ENCODE data around the gene UPK3B. TPM values are rescaled to one million over a fixed set of nuclear protein-coding genes. Genes with fewer than 3 reads are reported as not detected.
"Not testable (repeated sequence)": the region's sequence is repeated elsewhere in the genome, so short reads cannot be mapped to it uniquely, and the experiment has no call there.

The UPK3B gene
- total RNA-seq, 4 donors from 2014 or later = 1.4 to 5.2 (median 3.3) TPM; not detected in 1

DNA sequence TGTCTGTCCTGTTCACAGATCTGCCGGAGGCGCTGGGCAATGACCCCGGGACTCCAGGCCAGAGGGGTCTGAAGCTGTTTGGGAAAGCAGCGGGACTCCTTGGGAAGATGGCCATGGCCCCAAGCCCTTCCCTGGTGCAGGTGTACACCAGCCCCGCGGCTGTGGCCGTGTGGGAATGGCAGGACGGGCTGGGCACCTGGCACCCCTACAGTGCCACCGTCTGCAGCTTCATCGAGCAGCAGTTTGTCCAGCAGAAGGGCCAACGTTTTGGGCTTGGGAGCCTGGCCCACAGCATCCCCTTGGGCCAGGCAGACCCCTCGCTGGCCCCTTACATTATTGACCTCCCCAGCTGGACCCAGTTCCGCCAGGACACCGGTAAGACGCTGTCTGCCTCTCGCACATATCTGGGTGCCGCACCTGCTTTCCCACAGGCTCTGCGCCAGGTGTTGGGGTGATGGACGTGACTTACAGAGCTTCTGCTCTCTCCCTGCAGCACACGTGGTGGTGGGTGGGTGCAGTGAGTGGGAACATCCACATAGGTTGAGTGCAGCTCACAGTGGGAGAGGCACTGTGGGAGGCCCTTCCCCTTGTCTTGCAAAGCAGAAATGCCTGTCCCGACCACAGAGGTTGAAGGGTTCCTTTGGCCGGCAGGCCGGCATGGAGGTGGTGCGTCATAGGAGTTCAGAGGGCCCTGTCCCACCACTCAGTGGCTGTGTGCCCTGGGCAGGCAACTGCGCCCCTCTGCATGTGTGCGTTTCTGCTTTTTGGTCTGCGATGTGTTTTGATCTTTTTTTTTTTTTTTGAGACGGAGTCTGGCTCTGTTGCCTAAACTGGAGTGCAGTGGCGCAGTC lies 29.7 kb upstream of the UPK3B start:
- H3K4me3 ChIP-seq, H3K27ac ChIP-seq, H3K27me3 ChIP-seq, DNase-seq, H3K4me1 ChIP-seq, H3K9me3 ChIP-seq: not testable (repeated sequence)
- H3K36me3 ChIP-seq = peaks cover 0 to 13% (median 0%) of the 10 kb centered on the region in 3 donors

DNA sequence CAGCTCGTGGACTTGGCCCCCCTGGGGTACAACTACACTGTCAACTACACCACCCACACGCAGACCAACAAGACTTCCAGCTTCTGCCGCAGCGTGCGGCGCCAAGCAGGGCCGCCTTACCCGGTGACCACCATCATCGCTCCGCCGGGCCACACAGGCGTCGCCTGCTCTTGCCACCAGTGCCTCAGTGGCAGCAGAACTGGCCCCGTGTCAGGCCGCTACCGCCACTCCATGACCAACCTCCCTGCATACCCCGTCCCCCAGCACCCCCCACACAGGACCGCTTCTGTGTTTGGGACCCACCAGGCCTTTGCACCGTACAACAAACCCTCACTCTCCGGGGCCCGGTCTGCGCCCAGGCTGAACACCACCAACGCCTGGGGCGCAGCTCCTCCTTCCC lies 27.7 kb upstream of the UPK3B start:
- H3K4me3 ChIP-seq, H3K27me3 ChIP-seq, H3K27ac ChIP-seq, H3K4me1 ChIP-seq, H3K9me3 ChIP-seq, DNase-seq: not testable (repeated sequence)
- H3K36me3 ChIP-seq = peaks cover 0 to 13% (median 0%) of the 10 kb centered on the region in 3 donors

DNA sequence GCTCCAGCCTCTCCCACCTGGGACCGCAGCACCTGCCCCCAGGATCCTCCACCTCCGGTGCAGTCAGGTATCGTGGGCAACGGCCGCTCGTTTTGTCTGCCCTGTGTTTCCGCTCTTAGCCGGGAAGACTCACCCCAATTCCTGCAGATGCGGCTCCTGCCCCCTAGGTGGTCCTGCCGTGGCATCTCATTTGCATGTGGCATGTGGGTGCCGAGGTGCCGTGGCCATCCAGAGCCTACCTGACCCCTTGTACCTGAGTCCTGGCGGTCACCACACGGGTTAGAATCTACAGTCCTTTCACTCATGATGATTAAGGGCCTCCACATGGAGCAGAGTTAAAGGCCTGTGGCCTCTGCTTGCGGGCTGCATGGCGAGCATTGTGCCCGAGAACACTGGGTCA lies 27.3 kb upstream of the UPK3B start:
- H3K27ac ChIP-seq, H3K4me1 ChIP-seq, H3K4me3 ChIP-seq, H3K9me3 ChIP-seq, DNase-seq, H3K27me3 ChIP-seq: not testable (repeated sequence)
- peaks cover 0 to 13% (median 0%) of the 10 kb centered on the region in 3 donors for H3K36me3 ChIP-seq

DNA sequence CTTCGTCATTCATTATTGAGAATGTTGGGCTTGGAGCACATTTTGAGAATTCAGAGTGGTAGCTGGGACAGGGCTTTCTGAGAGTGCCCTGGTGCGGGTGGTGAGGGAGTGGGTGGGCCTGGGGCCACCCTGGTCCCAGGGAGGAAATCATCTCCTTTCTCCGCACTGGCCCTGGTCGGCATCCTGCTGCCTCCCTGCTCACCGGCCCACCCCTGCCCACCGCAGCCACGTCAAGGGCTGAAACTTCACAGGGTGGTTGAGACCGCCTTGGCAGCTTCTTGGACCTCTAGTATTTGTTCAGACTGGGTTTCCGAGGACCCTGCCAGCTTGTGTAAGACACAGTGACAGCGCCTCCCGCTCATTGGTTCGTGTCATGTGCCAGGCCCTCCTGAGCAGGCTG lies 25.9 kb upstream of the UPK3B start:
- H3K4me1 ChIP-seq, H3K27ac ChIP-seq, DNase-seq, H3K27me3 ChIP-seq, H3K4me3 ChIP-seq, H3K9me3 ChIP-seq: not testable (repeated sequence)
- H3K36me3 ChIP-seq = peaks cover 0 to 13% (median 0%) of the 10 kb centered on the region in 3 donors

DNA sequence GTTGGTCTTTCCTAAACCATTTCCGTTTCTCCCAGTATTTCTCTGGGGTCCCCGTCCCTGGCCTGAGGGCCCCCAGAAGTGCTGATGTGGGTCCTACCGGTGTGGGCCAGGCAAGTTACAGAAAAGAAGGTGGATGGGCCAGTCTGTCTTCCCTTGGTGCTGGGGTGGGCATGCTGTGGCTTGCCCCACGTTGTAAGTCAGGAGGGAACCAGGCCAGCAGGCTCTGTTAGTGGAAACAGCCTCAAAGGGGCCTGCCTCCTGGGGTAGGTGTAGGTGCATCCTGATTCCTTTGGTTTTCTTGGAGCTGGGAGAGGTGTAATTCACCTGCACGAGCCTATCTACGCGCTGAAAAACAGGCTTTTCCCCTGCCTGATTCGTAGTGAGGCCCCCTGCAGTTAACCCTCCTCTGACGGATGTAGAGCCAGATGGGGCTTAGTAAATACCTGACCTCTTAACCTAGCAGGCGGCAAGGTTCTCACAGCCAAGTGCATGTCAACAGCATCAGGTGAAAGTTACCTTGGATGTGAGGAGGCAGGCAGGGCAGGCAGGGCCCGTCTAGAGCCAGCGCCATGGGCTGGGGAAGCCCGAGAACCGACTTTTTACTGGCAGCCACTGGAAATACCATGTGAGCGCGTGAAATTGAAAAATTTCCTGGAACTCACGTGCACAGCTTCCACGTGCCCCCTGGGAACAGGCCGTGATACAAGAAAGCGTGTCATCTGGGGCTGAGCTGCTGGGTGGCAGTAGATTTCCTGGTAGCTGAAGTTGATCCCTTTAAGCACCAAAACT lies 24.3 kb upstream of the UPK3B start:
- H3K27me3 ChIP-seq, DNase-seq, H3K27ac ChIP-seq, H3K4me1 ChIP-seq, H3K9me3 ChIP-seq, H3K4me3 ChIP-seq: not testable (repeated sequence)
- H3K36me3 ChIP-seq = peaks cover 0 to 13% (median 0%) of the 10 kb centered on the region in 3 donors

DNA sequence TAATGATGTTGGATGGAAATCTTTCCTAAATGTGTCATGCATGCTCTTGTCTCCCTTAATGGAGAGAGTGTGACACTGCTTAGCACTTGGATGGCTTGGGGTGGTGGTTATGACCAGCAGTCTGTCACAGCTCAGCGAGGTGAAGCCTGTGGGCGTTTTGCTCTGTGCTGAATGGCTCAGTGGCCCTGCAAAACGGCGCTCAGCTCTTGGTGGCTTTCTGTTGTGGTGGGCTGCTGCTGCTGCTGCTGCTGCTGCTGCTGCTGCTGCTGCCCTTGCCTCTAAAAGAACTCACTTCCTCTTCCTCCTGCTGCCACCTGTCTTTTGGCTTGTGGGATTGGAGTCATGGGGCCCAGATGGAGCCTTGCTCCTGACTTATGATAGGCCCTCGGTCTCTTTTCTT lies 23.7 kb upstream of the UPK3B start:
- DNase-seq = peak in 1 of 3 donors; percentile 64
- not testable (repeated sequence) for H3K27ac ChIP-seq, H3K4me1 ChIP-seq, H3K9me3 ChIP-seq, H3K27me3 ChIP-seq, H3K4me3 ChIP-seq
- H3K36me3 ChIP-seq = peaks cover 0 to 13% (median 0%) of the 10 kb centered on the region in 3 donors

DNA sequence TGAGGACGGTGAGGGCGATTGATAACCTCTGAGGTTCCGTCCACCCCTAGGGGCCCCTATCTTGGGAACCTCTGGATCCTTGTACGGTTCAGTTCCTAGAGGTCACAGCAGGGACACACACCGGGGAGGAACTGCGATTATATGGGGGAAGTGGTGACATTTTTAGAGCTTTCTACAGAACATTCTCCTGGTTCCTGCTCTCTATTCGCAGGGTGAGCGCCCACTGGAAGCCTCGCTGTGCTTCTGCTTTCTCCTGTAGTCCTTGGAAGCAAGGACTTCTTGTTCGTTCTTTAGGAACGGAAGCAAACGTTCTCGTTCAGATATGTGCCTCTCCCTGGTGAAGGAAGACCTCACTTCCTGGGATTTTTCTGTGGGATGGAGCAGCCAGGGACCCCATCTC lies 22.4 kb upstream of the UPK3B start:
- H3K4me1 ChIP-seq, H3K36me3 ChIP-seq, H3K27ac ChIP-seq, H3K27me3 ChIP-seq, H3K4me3 ChIP-seq, H3K9me3 ChIP-seq, DNase-seq: not testable (repeated sequence)

DNA sequence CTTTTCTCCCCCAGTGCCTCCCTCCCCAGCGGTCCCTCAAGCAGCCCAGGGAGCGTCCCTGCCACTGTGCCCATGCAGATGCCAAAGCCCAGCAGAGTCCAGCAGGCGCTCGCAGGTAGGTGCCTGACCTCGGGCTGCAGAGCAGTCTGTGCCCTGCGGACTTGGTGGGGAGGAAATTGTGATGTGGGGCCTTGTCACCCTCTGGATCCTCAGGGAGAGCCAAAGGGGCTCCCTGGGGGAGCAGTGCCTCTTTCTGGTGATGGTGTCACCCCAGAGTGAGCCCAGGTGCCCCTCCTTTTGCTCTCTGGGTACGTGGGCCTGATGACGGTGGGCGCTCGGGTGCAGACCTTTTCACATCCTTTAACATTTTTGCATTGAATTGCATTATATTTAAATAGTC lies 18.2 kb upstream of the UPK3B start:
- not testable (repeated sequence) for H3K27me3 ChIP-seq, H3K4me3 ChIP-seq, H3K9me3 ChIP-seq, DNase-seq, H3K27ac ChIP-seq, H3K4me1 ChIP-seq, H3K36me3 ChIP-seq

DNA sequence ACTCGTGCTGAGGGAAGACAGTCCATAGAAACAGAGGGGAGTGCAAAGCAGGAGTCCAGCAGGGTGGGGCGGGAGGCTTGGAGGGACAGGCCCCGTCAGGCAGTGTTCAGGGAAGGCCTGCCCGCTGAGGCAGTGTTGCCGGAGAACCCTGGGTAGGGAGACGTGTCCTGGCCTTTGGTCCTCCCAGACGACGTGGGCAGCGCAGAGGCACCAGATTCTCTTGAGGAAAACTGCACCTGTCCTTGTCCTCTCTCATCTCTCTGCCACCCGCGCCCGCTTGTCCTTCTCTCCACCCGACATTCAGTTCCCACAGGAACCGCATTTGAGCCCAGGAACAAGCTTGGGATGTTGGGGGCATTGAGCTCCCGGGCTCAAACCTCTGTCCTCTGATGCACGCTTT lies 14.6 kb upstream of the UPK3B start:
- H3K27me3 ChIP-seq, H3K36me3 ChIP-seq, H3K4me1 ChIP-seq, H3K4me3 ChIP-seq, DNase-seq, H3K27ac ChIP-seq, H3K9me3 ChIP-seq: not testable (repeated sequence)

DNA sequence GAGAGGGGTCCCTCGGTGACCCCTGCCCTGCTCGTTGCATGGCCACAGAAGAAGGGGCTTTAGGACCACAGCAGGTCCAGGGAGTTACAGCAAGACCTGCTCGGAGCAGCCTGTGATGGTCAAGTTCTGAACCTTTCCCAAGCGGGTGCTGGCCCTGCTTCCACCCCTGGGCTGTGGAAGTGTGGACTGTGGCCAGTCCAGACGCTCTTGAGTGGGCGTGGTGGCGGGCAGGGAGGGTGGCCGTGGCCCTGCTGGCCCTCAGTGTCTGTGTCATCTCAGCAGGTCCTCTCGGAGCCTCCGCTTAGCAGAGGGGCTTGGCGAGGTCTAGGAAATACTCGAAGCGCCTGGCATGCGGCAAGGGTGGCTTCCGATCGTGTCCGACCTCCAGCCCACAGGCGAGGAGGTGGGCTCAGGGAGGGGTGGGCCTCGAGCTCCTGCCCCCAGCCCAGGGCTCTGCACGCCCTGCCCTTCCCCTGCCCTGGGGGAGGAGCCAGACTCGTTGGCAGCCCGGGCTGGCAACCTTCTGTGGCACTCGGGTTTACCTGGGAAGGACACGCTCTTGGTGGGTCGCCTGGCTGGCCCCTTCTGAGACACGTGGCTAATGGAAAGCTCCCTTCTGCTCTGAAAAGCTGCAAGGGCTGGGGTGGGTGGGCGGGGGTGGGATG lies 12.3 kb upstream of the UPK3B start:
- not testable (repeated sequence) for DNase-seq, H3K36me3 ChIP-seq

DNA sequence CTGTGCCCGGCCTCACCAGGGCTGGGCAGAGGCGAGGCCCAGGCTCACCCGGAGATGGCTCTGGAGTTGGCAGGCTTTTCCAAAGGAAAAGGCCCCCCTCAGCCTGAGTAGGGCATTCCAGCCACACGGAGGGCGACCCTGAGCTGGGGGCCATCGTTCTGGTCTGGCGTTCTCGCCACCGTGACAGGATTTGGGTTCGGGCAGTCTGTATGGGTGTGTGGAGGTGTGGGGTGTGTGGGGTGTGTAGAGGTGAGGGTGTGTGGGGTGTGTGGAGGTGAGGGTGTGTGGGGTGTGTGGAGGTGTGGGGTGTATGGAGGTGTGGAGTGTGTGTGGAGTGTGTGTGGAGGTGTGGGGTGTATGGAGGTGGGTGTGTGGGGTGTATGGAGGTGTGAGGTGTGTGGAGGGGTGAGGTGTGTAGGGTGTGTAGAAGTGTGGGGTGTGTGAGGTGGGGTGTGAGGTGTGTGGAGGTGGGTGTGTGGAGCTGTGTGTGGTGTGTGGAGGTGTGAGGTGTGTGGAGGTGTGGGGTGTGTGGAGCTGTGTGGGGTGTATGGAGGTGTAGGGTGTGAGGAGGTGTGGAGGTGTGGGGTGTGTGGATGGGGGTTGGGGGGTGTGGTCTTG lies 11.7 kb upstream of the UPK3B start:
- H3K4me1 ChIP-seq, H3K36me3 ChIP-seq, H3K27me3 ChIP-seq, H3K9me3 ChIP-seq, H3K4me3 ChIP-seq, DNase-seq, H3K27ac ChIP-seq: not testable (repeated sequence)

More for the DNA sequence above, 12.3 kb upstream of the UPK3B start:
- H3K27ac ChIP-seq, H3K4me3 ChIP-seq, H3K27me3 ChIP-seq, H3K4me1 ChIP-seq, H3K9me3 ChIP-seq: not testable (repeated sequence)

DNA sequence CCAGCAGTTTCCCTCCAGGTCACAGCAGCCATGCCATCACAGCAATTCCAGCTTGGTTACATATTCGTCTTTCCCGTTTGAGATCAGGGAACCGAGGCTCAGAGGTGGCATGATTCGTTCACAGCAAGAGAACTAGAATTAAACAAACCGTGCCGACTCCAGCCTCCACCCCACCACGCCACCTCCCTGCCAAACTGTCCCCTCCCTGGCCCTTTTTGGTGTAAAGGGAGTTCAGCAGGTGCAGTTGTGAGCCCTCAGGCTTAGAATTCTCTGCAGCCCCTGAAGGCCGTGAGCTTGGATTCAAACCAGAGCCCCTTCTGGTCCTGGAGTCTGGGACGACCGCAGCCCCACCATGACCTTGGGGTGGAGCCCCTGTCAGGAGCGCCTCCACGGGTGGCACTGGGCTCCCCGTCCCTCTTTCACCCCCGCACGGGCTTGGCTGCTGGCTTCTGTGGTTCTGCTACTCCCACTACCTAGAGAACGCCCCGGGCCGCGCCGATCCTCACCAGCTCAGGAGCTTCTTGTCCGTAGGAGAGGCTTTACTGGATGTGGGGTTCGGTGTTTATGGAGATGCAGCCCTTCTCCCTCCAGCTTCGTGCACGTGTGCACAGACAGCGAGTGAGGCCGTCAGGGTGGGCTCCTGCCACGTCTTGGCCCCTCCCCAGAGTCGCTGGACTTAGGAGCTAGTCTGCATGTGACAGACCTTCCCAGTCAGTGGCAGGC lies 11.0 kb upstream of the UPK3B start:
- not testable (repeated sequence) for H3K27me3 ChIP-seq, H3K4me3 ChIP-seq, H3K9me3 ChIP-seq, H3K27ac ChIP-seq, H3K36me3 ChIP-seq, H3K4me1 ChIP-seq, DNase-seq

DNA sequence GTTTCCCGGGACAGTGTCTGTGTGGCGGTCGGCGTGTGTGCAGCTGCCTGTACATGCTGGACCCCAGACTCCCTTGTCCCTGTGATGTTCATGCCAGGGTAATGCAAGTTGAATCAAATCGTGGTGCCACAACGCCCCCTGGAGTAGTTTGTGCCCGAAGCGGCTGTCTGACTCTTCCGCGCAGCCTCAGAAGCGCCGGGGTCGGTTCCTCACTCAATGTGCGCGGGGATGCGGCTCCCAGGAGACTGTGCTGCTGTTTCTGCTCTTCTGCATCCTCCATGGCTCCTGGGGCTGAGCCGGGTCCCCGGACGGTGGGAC lies 10.5 kb upstream of the UPK3B start:
- not testable (repeated sequence) for H3K9me3 ChIP-seq, H3K4me1 ChIP-seq, H3K27ac ChIP-seq, DNase-seq, H3K4me3 ChIP-seq, H3K27me3 ChIP-seq
- H3K36me3 ChIP-seq = peaks cover 0 to 11% (median 0%) of the 10 kb centered on the region in 3 donors

DNA sequence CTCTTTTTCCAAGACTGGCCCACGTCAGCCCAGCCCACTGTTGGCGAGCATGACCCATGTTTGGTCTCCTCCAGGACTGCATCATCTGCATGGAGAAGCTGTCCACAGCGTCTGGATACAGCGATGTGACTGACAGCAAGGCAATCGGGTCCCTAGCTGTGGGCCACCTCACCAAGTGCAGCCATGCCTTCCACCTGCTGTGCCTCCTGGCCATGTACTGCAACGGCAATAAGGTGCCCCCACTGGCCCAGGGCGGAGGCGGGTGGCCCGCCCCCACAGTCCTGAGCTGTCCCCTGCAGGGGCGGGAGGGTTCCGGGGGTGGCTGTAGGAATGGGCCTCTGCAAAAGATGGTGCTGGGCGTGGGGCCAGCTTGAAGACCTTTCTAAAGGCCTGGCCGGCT lies 8.1 kb upstream of the UPK3B start:
- H3K4me3 ChIP-seq, DNase-seq: not testable (repeated sequence)

More for the DNA sequence above, 8.1 kb upstream of the UPK3B start:
- H3K4me1 ChIP-seq, H3K27me3 ChIP-seq, H3K9me3 ChIP-seq, H3K27ac ChIP-seq: not testable (repeated sequence)
- H3K36me3 ChIP-seq = peaks cover 0 to 25% (median 0%) of the 10 kb centered on the region in 3 donors

Data from Peyer's patch (tissue), 4 donors.